ENCODE data around the gene LENG9. TPM values are rescaled to one million over a fixed set of nuclear protein-coding genes. Genes with fewer than 3 reads are reported as not detected.

Gene LENG9
- total RNA-seq, 1 donor, result 3.3 TPM

- Histone ChIP-seq H3K4me1 (ENCODE audit: insufficient read depth, low read length) (no peaks in the 10 kb centered on the region), H3K4me3 (ENCODE audit: low read length) (no peak overlapping the region)
Measured at GRCh38 chr19:54427586-54427985, 36.0 kb downstream of the LENG9 start.

GRCh38 chr19:54426291-54426931 is 37.2 kb downstream of the LENG9 start:
- peaks cover 8% of the 10 kb centered on the region for H3K27me3 ChIP-seq (ENCODE audit: insufficient read depth, low read length)
- H3K4me3 ChIP-seq (ENCODE audit: low read length), result no peak overlapping the region
- no peaks in the 10 kb centered on the region for H3K4me1 ChIP-seq (ENCODE audit: insufficient read depth, low read length)
- no peaks in the 10 kb centered on the region for H3K9me3 ChIP-seq (ENCODE audit: low read depth, low read length)

More at GRCh38 chr19:54427586-54427985, 36.0 kb downstream of the LENG9 start:
- Histone ChIP-seq H3K27me3 (ENCODE audit: insufficient read depth, low read length) (peaks cover 9% of the 10 kb centered on the region), H3K9me3 (ENCODE audit: low read depth, low read length) (no peaks in the 10 kb centered on the region)

GRCh38 chr19:54425382-54425723 is 38.2 kb downstream of the LENG9 start:
- Histone ChIP-seq H3K4me3 (ENCODE audit: low read length) (no peak overlapping the region), H3K27me3 (ENCODE audit: insufficient read depth, low read length) (peaks cover 3% of the 10 kb centered on the region), H3K4me1 (ENCODE audit: insufficient read depth, low read length) (no peaks in the 10 kb centered on the region), H3K9me3 (ENCODE audit: low read depth, low read length) (no peaks in the 10 kb centered on the region)

- Histone ChIP-seq H3K4me3 (ENCODE audit: low read length) (no peak overlapping the region), H3K27me3 (ENCODE audit: insufficient read depth, low read length) (peaks cover 3% of the 10 kb centered on the region), H3K9me3 (ENCODE audit: low read depth, low read length) (no peaks in the 10 kb centered on the region), H3K4me1 (ENCODE audit: insufficient read depth, low read length) (no peaks in the 10 kb centered on the region)
Measured at GRCh38 chr19:54424660-54425381, 38.8 kb downstream of the LENG9 start.

GRCh38 chr19:54424201-54424600 is 39.4 kb downstream of the LENG9 start:
- no peaks in the 10 kb centered on the region for H3K9me3 ChIP-seq (ENCODE audit: low read depth, low read length)
- H3K27me3 ChIP-seq (ENCODE audit: insufficient read depth, low read length), result no peaks in the 10 kb centered on the region
- no peak overlapping the region for H3K4me3 ChIP-seq (ENCODE audit: low read length)

GRCh38 chr19:54422136-54422535 is 41.4 kb downstream of the LENG9 start:
- Histone ChIP-seq H3K4me1 (ENCODE audit: insufficient read depth, low read length) (peaks cover 11% of the 10 kb centered on the region), H3K4me3 (ENCODE audit: low read length) (no peak overlapping the region), H3K27me3 (ENCODE audit: insufficient read depth, low read length) (peaks cover 2% of the 10 kb centered on the region), H3K9me3 (ENCODE audit: low read depth, low read length) (no peaks in the 10 kb centered on the region)

More at GRCh38 chr19:54424201-54424600, 39.4 kb downstream of the LENG9 start:
- H3K4me1 ChIP-seq (ENCODE audit: insufficient read depth, low read length), result no peaks in the 10 kb centered on the region

- Histone ChIP-seq H3K4me3 (ENCODE audit: low read length) (no peak overlapping the region), H3K27me3 (ENCODE audit: insufficient read depth, low read length) (peaks cover 4% of the 10 kb centered on the region), H3K9me3 (ENCODE audit: low read depth, low read length) (no peaks in the 10 kb centered on the region), H3K4me1 (ENCODE audit: insufficient read depth, low read length) (peaks cover 11% of the 10 kb centered on the region)
Measured at GRCh38 chr19:54421521-54421920, 42.1 kb downstream of the LENG9 start.

GRCh38 chr19:54421169-54421516 is 42.4 kb downstream of the LENG9 start:
- Histone ChIP-seq H3K4me1 (ENCODE audit: insufficient read depth, low read length) (peaks cover 11% of the 10 kb centered on the region), H3K27me3 (ENCODE audit: insufficient read depth, low read length) (peaks cover 7% of the 10 kb centered on the region), H3K4me3 (ENCODE audit: low read length) (no peak overlapping the region), H3K9me3 (ENCODE audit: low read depth, low read length) (no peaks in the 10 kb centered on the region)

- Histone ChIP-seq H3K9me3 (ENCODE audit: low read depth, low read length) (no peaks in the 10 kb centered on the region), H3K4me1 (ENCODE audit: insufficient read depth, low read length) (peaks cover 11% of the 10 kb centered on the region), H3K27me3 (ENCODE audit: insufficient read depth, low read length) (peaks cover 11% of the 10 kb centered on the region), H3K4me3 (ENCODE audit: low read length) (no peak overlapping the region)
Measured at GRCh38 chr19:54420383-54421168, 43.0 kb downstream of the LENG9 start.

GRCh38 chr19:54420068-54420382 is 43.6 kb downstream of the LENG9 start:
- Histone ChIP-seq H3K4me3 (ENCODE audit: low read length) (no peak overlapping the region), H3K9me3 (ENCODE audit: low read depth, low read length) (no peaks in the 10 kb centered on the region), H3K4me1 (ENCODE audit: insufficient read depth, low read length) (peaks cover 11% of the 10 kb centered on the region), H3K27me3 (ENCODE audit: insufficient read depth, low read length) (peaks cover 12% of the 10 kb centered on the region)

GRCh38 chr19:54418930-54419800 is 44.4 kb downstream of the LENG9 start:
- peaks cover 11% of the 10 kb centered on the region for H3K4me1 ChIP-seq (ENCODE audit: insufficient read depth, low read length)
- H3K27me3 ChIP-seq (ENCODE audit: insufficient read depth, low read length), result peaks cover 21% of the 10 kb centered on the region
- no peaks in the 10 kb centered on the region for H3K9me3 ChIP-seq (ENCODE audit: low read depth, low read length)
- no peak overlapping the region for H3K4me3 ChIP-seq (ENCODE audit: low read length)

- Histone ChIP-seq H3K4me3 (ENCODE audit: low read length) (no peak overlapping the region), H3K27me3 (ENCODE audit: insufficient read depth, low read length) (peaks cover 21% of the 10 kb centered on the region), H3K4me1 (ENCODE audit: insufficient read depth, low read length) (peaks cover 11% of the 10 kb centered on the region), H3K9me3 (ENCODE audit: low read depth, low read length) (no peaks in the 10 kb centered on the region)
Measured at GRCh38 chr19:54418030-54418929, 45.3 kb downstream of the LENG9 start.

GRCh38 chr19:54416695-54417491 is 46.7 kb downstream of the LENG9 start:
- Histone ChIP-seq H3K4me3 (ENCODE audit: low read length) (no peak overlapping the region), H3K9me3 (ENCODE audit: low read depth, low read length) (no peaks in the 10 kb centered on the region), H3K4me1 (ENCODE audit: insufficient read depth, low read length) (peaks cover 11% of the 10 kb centered on the region), H3K27me3 (ENCODE audit: insufficient read depth, low read length) (peaks cover 24% of the 10 kb centered on the region)

All from mononuclear cell (primary cell).